A172 (cell line): ENCODE measurements around the gene NRSN2. TPM values are rescaled to one million over a fixed set of nuclear protein-coding genes. Genes with fewer than 3 reads are reported as not detected.
"Not testable (repeated sequence)": the region's sequence is repeated elsewhere in the genome, so short reads cannot be mapped to it uniquely, and the experiment has no call there.

ENCODE experiments used
- DNase-seq: peaks from one replicate; pipeline ENCODE4 v3.0.0-alpha.2; 2015; ENCODE audit warnings: low spot score
- total RNA-seq: library from RNA; depleted of rRNA; stranded (reverse); fragments of >200 nt; shearing (Covaris generic); gene quantifications from 2 replicates; pipeline ENCODE4 v1.2.3, GENCODE V29; 2014

The NRSN2 gene
- total RNA-seq, 1 experiment from 2014 or later, result 28.5 TPM

GRCh38 chr20:354298-354977 lies 7.5 kb downstream of the NRSN2 start:
- peak; percentile 71 for DNase-seq

GRCh38 chr20:356154-356553 lies 9.2 kb downstream of the NRSN2 start:
- DNase-seq, result not testable (repeated sequence)

GRCh38 chr20:356745-357144 lies 9.8 kb downstream of the NRSN2 start:
- DNase-seq, result no peak

GRCh38 chr20:358891-359555 lies 12.1 kb downstream of the NRSN2 start:
- no peak for DNase-seq

- no peak for DNase-seq
These were observed 14.7 kb downstream of the NRSN2 start for GRCh38 chr20:361561-361960.

GRCh38 chr20:362271-363254 lies 15.7 kb downstream of the NRSN2 start:
- peak; percentile 91 for DNase-seq

GRCh38 chr20:363319-364078 lies 16.6 kb downstream of the NRSN2 start:
- no peak for DNase-seq

- DNase-seq, result peak; percentile 66
These were observed 18.2 kb downstream of the NRSN2 start for GRCh38 chr20:364905-365794.

GRCh38 chr20:366041-366718 lies 19.3 kb downstream of the NRSN2 start:
- DNase-seq, result no peak

GRCh38 chr20:366719-367485 lies 20.0 kb downstream of the NRSN2 start:
- no peak for DNase-seq

GRCh38 chr20:367486-367887 lies 20.6 kb downstream of the NRSN2 start:
- no peak for DNase-seq

GRCh38 chr20:368915-369314 lies 22.0 kb downstream of the NRSN2 start:
- DNase-seq, result no peak

- no peak for DNase-seq
These were observed 23.3 kb downstream of the NRSN2 start for GRCh38 chr20:370151-370600.

GRCh38 chr20:370977-371754 lies 24.3 kb downstream of the NRSN2 start:
- no peak for DNase-seq

GRCh38 chr20:371755-372542 lies 25.0 kb downstream of the NRSN2 start:
- peak; percentile 78 for DNase-seq

GRCh38 chr20:372543-373082 lies 25.7 kb downstream of the NRSN2 start:
- DNase-seq, result not testable (repeated sequence)
